AML-193 (cell line): ENCODE measurements around the gene ATOSB.
"Not testable (repeated sequence)": the region's sequence is repeated elsewhere in the genome, so short reads cannot be mapped to it uniquely, and the experiment has no call there.

Source experiments
- DNase-seq, 2 experiments: peaks; one replicate each; lab custom pipeline; 2025; lab: John Stamatoyannopoulos, UW

ATOSB gene, protein sequence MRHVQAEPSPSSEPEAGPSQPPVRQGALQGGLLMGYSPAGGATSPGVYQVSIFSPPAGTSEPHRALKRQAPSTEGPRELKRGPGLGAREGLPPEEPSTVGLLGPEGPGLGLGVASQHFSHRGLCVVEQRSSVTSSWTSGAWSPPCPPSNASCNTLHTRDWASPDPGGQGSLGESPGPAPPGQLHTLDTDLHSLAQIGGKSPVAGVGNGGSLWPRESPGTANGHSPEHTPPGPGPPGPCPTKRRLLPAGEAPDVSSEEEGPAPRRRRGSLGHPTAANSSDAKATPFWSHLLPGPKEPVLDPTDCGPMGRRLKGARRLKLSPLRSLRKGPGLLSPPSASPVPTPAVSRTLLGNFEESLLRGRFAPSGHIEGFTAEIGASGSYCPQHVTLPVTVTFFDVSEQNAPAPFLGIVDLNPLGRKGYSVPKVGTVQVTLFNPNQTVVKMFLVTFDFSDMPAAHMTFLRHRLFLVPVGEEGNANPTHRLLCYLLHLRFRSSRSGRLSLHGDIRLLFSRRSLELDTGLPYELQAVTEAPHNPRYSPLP

DNA sequence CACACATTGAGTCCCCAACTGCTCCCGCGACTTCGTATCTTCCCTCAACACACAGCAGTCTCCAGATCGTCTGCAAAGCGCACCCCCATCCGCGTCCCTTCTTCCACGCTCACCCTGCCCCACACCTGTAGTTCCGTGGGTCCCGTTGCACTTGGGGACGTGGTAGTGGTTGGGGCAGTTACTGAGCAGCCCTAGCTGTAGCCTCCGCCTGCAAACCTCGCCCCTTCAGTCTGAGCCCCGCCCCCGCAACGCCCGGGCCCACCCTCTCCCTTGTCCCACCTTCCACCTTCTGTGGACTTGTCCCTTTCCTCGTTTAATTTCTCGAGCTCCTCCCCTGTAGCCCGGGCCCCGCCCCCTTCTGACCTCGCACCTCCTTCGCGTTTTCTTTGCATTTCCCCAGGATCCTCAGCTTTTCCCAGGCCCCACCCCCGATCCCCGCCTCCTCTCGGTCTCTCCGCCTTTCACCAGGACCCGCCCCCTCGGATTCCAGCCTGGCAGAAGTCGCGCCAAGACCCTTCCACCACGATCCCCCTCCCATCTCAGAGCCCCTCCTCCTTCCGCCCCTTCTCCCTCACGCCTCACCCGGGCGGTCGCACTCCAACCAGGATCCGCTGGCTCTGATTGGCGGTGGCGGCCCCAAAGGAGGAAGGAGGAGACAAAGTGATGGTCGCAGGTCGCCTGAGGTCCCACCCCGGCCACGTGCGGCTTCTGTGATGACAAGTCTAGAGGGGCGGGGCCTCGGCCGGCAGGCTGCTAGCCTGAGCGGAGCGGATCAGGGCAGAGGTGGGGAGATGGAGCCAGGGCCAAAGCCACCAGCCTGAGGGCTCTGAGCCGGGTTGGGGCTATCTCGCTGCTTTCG lies at the start of gene ATOSB:
Gene ATOSB (minus strand): TSS at position 183 of the 859 bp plus-strand sequence. CDS start 7,588 bp downstream, outside the sequence.
- DNase-seq, result peak; percentile 91 to 94

DNA sequence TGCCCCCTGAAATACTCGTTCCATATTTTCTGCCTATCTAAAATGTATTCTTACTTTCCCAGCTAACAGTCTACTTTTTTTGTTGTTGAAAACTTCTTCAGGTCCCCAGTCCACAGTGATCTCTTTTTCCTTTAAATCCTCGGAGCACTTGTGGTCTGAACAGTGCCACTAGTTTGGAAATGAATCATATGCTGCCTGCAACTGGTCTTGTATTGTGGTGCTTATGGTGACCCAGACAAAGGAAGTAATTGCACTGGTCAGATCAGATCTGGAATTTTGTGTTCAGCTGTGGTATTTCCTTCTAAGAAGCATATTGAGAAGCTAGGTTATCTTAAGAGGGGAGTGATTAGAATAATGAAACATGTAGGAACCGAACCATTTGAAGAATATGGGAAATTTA lies 49.0 kb upstream of the ATOSB start:
- DNase-seq, result no peak

DNA sequence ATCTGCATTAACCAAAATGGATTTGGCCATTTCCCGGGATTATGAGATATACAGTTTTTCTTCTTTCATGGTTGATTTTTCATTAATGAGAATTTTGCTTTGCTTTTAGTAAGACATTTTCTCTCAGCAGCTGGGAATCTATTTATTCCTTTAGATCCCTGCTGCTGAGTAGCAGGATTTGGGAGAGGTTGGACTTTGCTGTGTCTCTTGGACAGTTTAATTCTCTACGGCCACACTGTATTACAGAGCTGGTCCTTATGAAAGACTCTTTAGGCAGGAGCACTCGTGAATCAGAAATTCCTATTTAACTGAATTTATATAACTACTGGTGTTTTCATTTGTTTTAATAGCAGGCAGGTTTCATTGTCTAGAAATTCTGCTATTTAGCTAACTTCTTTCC lies 47.8 kb upstream of the ATOSB start:
- no peak for DNase-seq

DNA sequence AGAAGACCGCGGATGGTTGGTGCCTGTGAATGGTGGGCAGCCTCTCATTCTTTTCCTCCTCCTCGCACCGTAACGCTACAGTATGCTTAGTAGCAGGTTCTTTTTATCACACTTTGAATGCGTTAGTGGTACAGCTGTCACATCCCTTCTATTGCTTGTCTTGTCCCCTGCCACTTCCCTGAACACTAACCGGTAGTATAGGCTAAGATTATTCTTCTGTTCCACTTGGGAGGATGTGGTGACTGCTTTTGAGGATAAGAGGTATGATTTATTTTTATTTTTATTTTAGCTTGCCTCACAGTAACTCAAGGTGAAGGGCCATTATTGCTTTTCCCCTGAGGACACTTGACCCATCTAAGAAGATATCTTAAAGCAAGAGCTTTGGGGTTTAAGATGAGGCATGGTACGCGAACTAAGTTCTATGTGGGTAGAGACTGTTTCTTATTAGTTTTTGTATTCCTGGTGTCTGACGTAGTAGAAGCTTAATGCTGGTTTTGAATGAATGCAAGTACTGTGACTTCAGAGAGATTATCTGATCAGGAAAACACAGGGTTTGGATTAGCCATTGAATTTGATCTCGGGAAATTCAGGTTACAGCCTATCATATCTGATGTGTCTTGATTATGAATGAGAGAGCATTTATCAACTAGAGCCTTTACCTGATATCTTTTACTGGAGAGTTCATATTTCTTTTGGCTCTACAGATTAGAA lies 47.1 kb upstream of the ATOSB start:
- DNase-seq, result no peak

DNA sequence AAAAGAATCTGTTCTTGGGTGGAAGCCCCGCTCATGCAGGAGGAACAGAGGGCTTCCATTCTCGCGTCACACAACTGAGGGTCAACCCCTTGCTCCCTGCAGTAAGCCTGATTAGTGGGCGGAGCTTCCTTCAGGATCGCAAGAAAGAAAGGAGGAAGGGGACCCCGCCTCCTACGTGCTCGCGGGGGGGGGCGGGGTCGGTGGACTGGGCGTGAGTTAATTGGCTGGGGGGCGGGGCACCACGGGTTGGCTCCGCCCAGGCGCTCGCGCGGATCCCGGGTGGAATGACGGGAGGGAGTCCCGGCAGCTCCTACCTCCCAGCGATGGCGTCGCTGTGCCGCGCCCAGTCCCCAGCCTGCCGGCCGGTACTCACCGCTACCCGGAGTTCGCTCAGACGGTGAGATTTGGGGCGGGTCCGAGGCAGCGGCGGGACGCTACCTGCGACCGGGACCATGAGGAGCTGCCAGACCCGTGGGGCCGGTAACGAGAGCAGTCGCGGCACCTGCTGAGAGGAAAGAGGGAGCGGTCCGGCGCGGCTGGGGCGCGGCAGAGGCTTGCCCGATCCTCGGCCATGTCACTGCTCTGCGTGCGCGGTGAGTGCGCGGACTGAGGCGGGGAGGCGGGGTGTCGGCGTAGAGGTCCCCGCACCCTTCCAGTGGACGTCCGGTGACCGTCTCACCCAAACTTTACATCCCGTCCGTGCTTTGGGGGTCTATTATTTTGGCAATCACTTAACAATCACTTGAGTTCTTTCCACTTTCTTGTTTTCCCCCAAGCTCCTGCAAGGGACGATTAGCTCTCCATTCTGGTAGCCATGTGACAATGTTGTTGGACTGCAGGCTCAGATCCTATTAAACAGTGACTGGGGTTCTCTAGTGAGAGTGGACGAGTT lies 46.3 kb upstream of the ATOSB start, which contains the start of gene UNC13B:
Gene UNC13B (plus strand): TSS at position 297 of the 892 bp plus-strand sequence. CDS start 275 bp downstream, at position 572.
- DNase-seq, result no peak

DNA sequence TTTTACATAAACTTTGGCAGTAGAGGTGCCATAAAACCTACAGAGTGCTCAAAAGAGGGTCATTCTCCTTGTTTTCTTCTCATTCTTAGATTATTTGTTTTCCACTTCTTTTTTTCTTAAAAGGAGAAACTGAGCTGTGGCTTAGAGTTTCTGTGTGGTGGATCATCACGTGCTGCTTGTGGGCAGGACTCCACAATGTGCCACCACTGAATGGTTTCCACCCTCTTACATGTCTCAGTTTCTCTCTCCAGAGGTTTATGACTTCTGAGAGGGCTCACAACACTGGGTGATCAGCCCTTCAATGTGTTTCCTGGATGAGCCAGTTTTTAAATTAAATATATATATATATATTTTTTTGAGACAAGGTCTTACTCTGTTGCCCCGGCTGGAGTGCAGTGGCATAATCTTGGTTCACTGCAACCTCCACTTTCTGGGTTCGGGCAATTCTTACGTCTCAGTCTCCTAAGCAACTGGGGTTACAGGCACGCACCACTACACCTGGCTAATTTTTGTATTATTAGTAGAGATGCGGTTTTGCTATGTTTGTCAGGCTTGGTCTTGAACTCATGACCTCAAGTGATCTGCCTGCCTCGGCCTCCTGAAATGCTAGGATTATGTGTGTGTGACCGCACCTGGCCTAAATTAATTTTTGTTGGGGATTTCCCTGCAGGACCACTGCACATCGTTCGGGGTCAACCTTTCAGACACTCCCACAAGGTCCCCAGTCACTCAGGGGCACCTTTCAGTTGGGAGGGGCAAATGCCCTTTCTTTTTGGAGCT lies 43.0 kb upstream of the ATOSB start:
- no peak for DNase-seq

DNA sequence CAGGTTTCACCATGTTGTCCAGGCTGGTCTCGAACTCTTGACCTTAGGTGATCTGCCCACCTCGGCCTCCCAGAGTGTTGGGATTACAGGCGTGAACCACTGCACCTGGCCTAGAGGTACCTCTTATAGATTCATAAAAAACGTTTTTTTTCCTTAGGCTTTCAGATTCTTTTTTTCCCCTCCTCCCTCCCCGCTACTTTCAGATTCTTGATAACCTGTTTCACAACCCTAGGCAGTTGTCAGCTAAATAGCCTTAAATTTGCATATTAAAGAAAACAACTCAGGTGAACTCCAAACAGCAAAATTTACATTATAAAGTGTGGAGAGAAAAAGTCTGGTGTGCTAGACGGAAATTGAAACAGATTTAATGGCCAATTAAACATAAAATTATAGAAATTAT lies 42.2 kb upstream of the ATOSB start:
- DNase-seq, result not testable (repeated sequence)

DNA sequence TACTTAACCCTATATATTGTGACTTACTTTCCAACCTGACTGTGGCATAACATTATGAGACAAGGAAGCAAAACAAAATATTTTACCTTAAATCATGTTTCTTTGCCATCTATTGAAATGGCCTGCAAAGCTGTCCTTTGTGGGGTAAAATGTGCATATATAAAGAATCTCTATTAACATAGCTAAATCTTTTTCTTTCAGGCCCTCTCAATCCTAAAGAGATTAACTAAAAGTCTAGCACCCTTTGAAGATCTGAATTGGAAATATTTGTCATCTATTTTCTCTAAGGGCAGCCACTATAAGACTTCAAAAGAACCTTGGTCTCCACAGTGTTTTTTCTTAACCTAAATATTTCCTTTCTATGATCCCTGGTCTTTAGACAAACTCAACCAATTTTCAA lies 41.1 kb upstream of the ATOSB start:
- no peak for DNase-seq

DNA sequence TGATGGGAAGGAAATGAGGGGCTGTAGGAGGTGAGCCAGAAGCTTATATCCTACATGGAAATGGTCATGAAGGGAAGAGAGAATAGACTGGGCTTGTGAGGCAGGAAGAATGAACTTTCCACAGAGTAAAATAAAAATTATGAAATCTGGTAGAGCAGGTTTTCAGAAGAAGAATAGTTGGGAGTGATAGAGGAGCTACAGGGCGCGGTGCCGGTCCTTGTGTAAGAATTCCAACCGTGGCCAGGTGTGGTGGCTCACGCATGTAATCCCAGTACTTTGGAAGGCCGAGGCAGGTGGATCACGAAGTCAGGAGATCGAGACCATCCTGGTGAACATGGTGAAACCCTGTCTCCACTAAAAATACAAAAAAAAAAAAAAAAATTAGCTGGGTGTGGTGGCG lies 37.3 kb upstream of the ATOSB start:
- no peak for DNase-seq

DNA sequence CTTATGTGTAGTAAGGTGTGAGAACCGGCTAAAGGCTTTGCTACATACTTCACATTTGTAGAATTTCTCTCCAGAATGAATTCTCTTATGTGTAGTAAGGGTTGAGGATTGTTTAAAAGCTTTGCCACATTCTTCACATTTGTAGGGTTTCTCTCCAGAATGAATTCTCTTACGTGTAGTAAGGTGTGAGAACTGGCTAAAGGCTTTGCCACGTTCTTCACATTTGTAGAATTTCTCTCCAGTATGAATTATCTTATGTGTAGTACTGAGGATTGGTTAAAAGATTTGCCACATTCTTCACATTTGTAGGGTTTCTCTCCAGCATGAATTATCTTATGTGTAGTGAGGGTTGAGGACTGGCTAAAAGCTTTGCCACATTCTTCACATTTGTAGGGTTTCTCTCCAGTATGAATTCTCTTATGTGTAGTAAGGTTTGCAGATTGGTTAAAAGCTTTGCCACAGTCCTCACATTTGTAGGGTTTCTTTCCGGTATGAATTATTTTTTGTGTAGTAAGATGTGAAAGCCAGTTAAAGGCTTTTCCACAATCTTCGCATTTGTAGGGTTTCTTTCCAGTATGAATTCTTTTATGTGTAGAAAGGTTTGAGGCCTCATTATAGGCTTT lies 32.4 kb upstream of the ATOSB start:
- not testable (repeated sequence) for DNase-seq

DNA sequence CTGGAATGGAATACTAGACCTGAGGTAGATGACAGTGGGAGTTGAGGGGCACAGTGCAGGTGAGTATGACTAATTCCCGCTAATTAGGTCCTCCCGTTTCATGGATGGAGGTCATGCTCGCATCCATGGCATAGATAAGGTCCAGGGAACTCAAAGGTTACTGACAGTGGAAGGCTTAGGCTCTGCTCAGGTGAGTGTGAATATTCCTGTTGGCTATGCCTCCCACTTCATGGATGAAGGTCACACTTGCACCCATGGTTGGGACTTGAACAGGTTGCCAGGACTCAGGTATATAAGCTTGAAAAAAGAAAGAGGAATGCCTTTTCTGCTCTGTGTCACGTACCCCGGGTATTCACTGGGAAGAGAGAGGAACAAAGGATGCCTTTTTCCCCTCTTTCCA lies 26.4 kb upstream of the ATOSB start:
- DNase-seq, result no peak

DNA sequence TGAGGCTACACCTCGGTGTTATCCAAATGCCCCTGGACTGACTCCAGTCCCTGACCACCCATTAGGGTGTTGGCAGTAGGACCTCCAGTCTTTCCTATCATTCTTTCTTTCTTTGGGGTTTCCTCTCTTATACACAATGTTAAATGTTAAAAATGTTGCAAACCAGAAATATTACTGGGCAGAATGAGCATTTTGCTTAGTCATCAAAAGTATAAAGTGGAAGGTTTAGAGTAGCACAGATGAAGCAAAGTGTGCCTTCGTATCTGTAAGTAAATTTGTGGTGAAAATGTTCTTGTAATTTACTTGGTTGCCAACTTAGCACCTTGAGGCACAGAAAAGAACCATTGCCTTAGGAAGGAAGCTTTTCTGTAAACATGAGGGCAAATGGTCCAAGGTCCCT lies 24.4 kb upstream of the ATOSB start:
- no peak for DNase-seq

DNA sequence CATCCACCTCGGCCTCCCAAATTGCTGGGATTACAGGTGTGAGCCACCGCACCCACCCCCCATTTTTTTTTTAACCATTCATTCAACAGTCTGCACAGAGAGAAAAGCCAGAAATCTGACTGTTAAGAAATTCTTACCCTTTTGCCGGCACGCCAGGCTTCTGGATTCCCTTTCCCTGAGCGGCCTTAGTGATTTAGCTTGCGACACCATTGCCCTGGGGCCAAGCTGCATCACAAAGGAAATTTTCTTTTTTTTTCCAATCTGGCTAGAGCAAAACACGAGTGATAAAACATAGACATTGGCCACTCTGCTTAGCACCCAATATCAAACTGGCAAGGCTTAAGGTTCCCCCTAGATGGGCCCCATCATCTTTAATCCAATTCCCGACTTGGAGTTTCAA lies 21.2 kb upstream of the ATOSB start:
- DNase-seq, result no peak

DNA sequence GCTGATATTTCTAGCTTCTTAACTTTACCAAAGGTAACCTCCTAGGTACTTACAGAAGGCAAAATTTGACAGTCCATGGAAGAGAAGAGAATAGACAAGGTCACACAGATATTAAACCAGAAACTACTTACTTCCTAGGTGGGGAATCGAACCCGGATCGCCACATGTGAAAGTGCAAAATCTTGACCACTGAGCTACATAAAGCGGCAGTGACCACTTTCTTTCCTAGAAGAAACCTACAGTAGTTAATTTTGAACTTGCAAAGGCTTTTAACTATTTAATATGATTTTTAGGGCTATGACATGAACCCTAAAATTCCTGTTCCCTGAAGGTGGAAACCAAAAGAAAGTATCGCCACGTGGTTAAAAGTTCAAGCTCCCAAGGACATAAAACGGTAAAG lies 20.3 kb upstream of the ATOSB start:
- DNase-seq, result no peak

DNA sequence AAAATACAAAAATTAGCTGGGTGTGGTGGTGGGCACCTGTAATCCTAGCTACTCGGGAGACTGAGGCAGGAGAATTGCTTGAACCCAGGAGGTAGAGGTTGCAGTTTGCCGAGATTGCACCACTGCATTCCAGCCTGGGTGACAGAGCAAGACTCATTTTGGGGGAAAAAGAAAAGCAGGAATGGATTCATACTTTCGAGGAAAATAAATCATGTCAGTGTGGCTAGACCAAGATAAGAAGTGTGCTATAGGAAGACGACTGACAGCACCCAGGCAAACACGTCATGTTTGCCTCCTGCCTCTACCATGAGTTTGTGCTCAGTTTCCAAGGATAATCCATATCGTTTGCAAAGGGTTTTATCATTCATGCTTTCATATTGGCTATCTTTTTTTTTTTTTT lies 19.3 kb upstream of the ATOSB start:
- no peak for DNase-seq

DNA sequence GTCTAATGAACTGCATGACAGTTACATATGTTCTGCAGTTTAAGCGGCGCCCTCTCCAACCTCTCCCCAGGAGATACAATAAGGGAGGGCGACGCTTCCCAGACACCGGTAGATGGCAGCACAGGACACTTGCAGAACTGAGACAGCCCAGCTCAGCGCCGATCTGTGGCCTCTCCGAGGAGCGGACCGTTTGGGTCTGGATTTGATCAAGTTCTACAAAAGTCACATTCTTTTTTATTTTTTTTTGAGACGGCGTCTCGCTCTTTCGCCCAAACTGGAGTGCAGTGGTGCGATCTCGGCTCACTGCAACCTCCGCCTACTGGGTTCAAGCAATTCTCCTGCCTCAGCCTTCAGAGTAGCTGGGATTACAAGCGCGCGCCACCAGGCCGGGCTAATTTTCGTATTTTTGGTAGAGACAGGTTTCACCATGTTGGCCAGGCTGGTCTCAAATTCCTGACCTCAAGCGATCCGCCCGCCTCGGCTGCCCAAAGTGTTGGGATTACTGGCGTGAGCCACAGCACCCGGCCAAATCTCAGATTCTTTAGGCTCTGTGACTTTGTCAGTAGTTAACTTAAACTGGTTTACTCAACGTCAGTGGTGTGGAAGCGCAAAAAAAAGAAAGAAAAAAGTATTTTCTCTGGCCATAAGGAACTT lies 1.4 kb upstream of the ATOSB start:
- DNase-seq, result peak; percentile 77 to 85

DNA sequence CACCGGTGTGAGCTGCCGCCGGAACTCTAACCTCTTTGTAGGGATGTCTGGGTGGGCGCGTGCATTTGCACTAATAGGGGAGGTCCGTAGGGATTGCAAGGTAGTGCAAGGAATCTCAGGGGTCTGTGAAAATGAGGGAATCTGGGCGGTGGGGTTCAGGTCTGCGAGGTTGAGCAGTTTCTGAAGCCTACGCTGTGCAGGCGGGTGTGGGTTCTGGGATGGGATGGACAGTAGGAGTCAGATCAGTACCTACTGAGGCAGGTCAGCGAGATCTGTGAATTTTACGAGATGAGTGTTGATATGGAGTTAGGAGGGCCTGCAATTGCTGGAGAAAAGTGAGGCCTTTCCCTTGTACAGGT lies 856 bp upstream of the ATOSB start:
- DNase-seq, result no peak

DNA sequence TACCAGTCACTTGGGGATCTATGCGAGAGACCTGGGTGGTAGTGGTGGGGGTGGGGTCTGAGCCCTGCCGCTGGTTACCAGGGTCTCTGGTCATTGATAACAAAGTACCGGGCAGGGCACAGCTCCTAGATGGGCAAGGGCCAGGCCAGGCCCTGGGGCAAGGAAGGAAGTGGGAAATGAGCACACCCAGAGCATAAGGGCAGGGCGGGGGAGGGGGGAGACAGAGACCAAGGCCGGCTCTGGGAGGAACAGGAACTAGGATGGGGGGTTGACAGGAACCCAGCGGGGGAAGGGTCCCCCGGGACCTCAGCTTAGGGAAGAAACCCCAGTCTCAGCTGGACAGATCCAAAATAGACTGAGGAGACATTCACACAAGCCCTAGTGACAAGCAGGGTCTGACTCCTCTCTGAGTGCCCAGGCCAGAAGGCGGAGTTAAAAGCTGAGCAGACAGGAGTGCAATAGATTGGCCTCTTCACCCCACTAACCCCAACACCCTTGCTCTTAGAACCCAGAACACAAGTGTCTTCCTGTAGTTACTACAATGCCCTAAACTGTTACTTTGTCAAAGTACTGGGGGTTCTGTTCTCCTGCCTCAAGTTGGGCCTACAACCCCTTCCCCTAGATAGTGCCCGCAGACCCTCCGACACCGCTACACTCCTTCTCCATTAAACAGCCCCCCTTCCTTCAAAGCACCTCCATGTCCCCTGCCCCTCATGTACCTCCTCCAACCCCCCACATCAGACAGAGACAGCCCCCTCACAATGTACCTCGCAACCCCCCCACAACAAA lies 628 bp downstream of the ATOSB start:
- peak; percentile 86 to 88 for DNase-seq
